ACC112 (cell line): ENCODE data around the gene TMEM167A.

ENCODE experiments used
- H2AFZ ChIP-seq: fragments of 200-600 bp; sonication (generic); one replicate; pipeline ENCODE4 v1.6.0; 2017; ENCODE audit warnings: antibody characterized with exemption, low read length; ENCODE audit not compliant: unreplicated experiment
- H3K27ac ChIP-seq: fragments of 200-600 bp; sonication (generic); 2 replicates; pipeline ENCODE4 v1.5.1; 2014; ENCODE audit warnings: low read depth, mild to moderate bottlenecking, antibody characterized with exemption, low read length, moderate library complexity
- H3K27me3 ChIP-seq: fragments of 200-600 bp; sonication (generic); 2 replicates; pipeline ENCODE4 v1.6.1; 2014; ENCODE audit warnings: mild to moderate bottlenecking, antibody characterized with exemption, low read length, moderate library complexity, mixed read lengths; ENCODE audit not compliant: insufficient read depth
- H3K36me3 ChIP-seq: fragments of 200-600 bp; sonication (generic); 2 replicates; pipeline ENCODE4 v1.6.1; 2016; ENCODE audit warnings: mild to moderate bottlenecking, antibody characterized with exemption, low read length, moderate library complexity, mixed read lengths; ENCODE audit not compliant: insufficient read depth
- H3K4me1 ChIP-seq: fragments of 200-600 bp; sonication (generic); one replicate; pipeline ENCODE4 v1.6.1; 2016; ENCODE audit warnings: low read length, mixed read lengths; ENCODE audit not compliant: insufficient read depth, unreplicated experiment, control insufficient read depth
- H3K4me3 ChIP-seq: fragments of 200-600 bp; sonication (generic); 2 replicates; pipeline ENCODE4 v1.5.1; 2014; ENCODE audit warnings: mild to moderate bottlenecking, low read depth, low read length
- H3K79me2 ChIP-seq: fragments of 200-600 bp; sonication (generic); one replicate; pipeline ENCODE4 v1.6.0; 2016; ENCODE audit warnings: low read length; ENCODE audit not compliant: control insufficient read depth, unreplicated experiment, insufficient read depth

The TMEM167A gene

DNA sequence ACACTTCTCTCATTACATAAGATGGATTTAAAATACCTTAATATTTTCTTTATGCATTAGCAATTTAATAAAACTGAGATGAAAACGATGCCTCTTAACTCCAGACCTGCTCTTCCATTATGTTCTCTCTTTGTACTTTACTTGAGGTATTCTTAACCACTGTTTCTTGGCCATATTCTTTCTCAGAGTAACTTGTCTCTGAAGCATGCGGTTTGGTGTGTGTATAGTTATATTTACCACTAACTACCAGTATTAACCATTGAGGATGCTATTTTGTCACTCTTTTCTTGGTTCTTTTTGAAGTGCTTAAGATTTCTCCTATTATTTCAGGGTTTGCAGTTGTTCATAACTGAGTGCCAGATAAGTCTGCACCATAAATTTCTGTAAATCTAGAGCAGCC is 17.9 kb downstream of the TMEM167A start:
- H3K4me3 ChIP-seq, result no peak overlapping the region
- H3K79me2 ChIP-seq, result peaks cover 27% of the 10 kb centered on the region
- peaks cover 4% of the 10 kb centered on the region for H3K4me1 ChIP-seq
- H3K27me3 ChIP-seq, result no peaks in the 10 kb centered on the region
- H3K27ac ChIP-seq, result no peak overlapping the region
- H2AFZ ChIP-seq, result no peak overlapping the region
- H3K36me3 ChIP-seq, result peaks cover 40% of the 10 kb centered on the region

DNA sequence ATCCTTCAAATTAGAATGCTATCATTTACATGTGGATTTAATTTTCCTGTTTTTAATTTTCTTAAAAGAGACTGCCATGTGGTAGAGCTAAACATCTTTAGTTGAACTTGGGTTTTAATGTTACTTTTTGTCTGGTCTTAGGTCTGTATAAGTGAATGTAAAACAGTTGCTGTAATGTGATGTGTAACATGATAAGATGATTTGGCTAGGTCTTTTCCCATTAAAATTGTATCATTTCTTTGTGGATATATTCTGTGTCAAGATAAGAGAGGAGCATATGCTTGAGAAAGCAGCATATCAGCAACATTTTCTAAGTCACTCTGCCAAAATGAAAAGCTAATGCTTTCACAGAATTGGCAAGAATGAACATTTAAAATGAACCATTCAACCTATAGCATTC is 18.5 kb downstream of the TMEM167A start:
- Histone ChIP-seq H3K4me1 (peaks cover 4% of the 10 kb centered on the region), H3K36me3 (peaks cover 35% of the 10 kb centered on the region), H3K4me3 (no peak overlapping the region), H3K27me3 (no peaks in the 10 kb centered on the region), H2AFZ (no peak overlapping the region), H3K27ac (no peak overlapping the region), H3K79me2 (peaks cover 22% of the 10 kb centered on the region)

- Histone ChIP-seq H3K36me3 (peaks cover 16% of the 10 kb centered on the region; the same call in 1 of the 2 replicates), H3K4me1 (peaks cover 4% of the 10 kb centered on the region), H2AFZ (no peak overlapping the region), H3K4me3 (no peak overlapping the region), H3K79me2 (peaks cover 2% of the 10 kb centered on the region), H3K27ac (no peak overlapping the region), H3K27me3 (no peaks in the 10 kb centered on the region)
These were observed 22.0 kb downstream of the TMEM167A start for GRCh38 chr5:83055166-83055565.

- Histone ChIP-seq H3K36me3 (peaks cover 10% of the 10 kb centered on the region; the same call in 1 of the 2 replicates), H2AFZ (no peak overlapping the region)
These were observed 26.4 kb downstream of the TMEM167A start for GRCh38 chr5:83050723-83051340.

DNA sequence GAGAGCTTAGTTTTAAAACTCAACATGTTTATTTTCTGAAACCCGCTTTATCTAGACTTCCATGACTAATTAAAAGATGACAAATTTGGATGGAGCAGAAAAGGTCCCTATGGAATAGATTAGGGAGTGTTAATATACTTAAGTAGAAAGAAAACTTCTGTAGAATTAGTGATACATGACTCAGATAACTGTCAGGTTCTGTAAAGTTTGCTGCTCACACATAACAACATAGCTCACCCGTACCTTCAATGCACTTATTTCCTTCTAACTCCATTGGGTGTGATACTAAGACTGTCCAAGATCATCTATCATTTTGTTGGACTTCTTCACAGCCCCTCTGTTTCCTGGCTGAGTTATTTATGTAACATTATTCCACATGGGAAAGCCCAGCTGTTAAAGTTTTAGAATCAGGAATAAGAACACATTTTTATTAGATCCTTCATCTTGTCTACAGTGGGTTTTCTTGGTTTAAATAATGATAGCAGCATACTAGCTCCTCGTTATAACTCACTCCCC is 27.8 kb downstream of the TMEM167A start:
- H3K36me3 ChIP-seq, result peaks cover 10% of the 10 kb centered on the region; the same call in 1 of the 2 replicates
- H3K4me3 ChIP-seq, result no peak overlapping the region
- H3K27me3 ChIP-seq, result no peaks in the 10 kb centered on the region

More at GRCh38 chr5:83050723-83051340, 26.4 kb downstream of the TMEM167A start:
- Histone ChIP-seq H3K4me3 (no peak overlapping the region), H3K27ac (no peak overlapping the region), H3K27me3 (no peaks in the 10 kb centered on the region), H3K4me1 (no peaks in the 10 kb centered on the region), H3K79me2 (peaks cover 2% of the 10 kb centered on the region)

GRCh38 chr5:83048811-83049210 is 28.4 kb downstream of the TMEM167A start:
- Histone ChIP-seq H3K27ac (no peak overlapping the region), H3K36me3 (peaks cover 10% of the 10 kb centered on the region; the same call in 1 of the 2 replicates), H3K4me1 (no peaks in the 10 kb centered on the region), H3K79me2 (no peaks in the 10 kb centered on the region), H3K4me3 (no peak overlapping the region), H3K27me3 (no peaks in the 10 kb centered on the region), H2AFZ (no peak overlapping the region)

More for the DNA sequence above, 27.8 kb downstream of the TMEM167A start:
- H3K27ac ChIP-seq, result no peak overlapping the region
- H3K4me1 ChIP-seq, result no peaks in the 10 kb centered on the region
- H3K79me2 ChIP-seq, result no peaks in the 10 kb centered on the region
- H2AFZ ChIP-seq, result no peak overlapping the region

- Histone ChIP-seq H3K4me3 (no peak overlapping the region), H2AFZ (no peak overlapping the region), H3K27ac (no peak overlapping the region), H3K36me3 (peaks cover 10% of the 10 kb centered on the region; the same call in 1 of the 2 replicates), H3K27me3 (no peaks in the 10 kb centered on the region), H3K79me2 (no peaks in the 10 kb centered on the region), H3K4me1 (no peaks in the 10 kb centered on the region)
These were observed 28.9 kb downstream of the TMEM167A start for GRCh38 chr5:83048277-83048676.

- no peak overlapping the region for H3K27ac ChIP-seq
- H3K27me3 ChIP-seq, result no peaks in the 10 kb centered on the region
- 0 out of 2 replicates have a peak, but pooled peaks cover 4% of the 10 kb centered on the region for H3K36me3 ChIP-seq
- no peak overlapping the region for H3K4me3 ChIP-seq
- H2AFZ ChIP-seq, result no peak overlapping the region
- H3K4me1 ChIP-seq, result no peaks in the 10 kb centered on the region
- no peaks in the 10 kb centered on the region for H3K79me2 ChIP-seq
These were observed 32.3 kb downstream of the TMEM167A start for GRCh38 chr5:83044926-83045325.

- Histone ChIP-seq H3K4me3 (no peak overlapping the region), H3K36me3 (no peaks in the 10 kb centered on the region), H2AFZ (no peak overlapping the region), H3K4me1 (no peaks in the 10 kb centered on the region), H3K27ac (no peak overlapping the region), H3K27me3 (no peaks in the 10 kb centered on the region), H3K79me2 (no peaks in the 10 kb centered on the region)
These were observed 34.7 kb downstream of the TMEM167A start for GRCh38 chr5:83042507-83042906.

GRCh38 chr5:83038924-83039323 is 38.3 kb downstream of the TMEM167A start:
- H3K4me1 ChIP-seq, result no peaks in the 10 kb centered on the region
- no peak overlapping the region for H3K27ac ChIP-seq

GRCh38 chr5:83036991-83037575 is 40.1 kb downstream of the TMEM167A start:
- Histone ChIP-seq H3K36me3 (no peaks in the 10 kb centered on the region), H3K4me3 (no peak overlapping the region), H3K27me3 (no peaks in the 10 kb centered on the region), H3K4me1 (no peaks in the 10 kb centered on the region), H2AFZ (no peak overlapping the region), H3K27ac (no peak overlapping the region), H3K79me2 (no peaks in the 10 kb centered on the region)

More at GRCh38 chr5:83038924-83039323, 38.3 kb downstream of the TMEM167A start:
- no peak overlapping the region for H2AFZ ChIP-seq
- no peaks in the 10 kb centered on the region for H3K79me2 ChIP-seq
- H3K27me3 ChIP-seq, result no peaks in the 10 kb centered on the region
- no peak overlapping the region for H3K4me3 ChIP-seq
- H3K36me3 ChIP-seq, result no peaks in the 10 kb centered on the region
